HepG2 (cell line): ENCODE results near the gene ARL15. TPM values are rescaled to one million over a fixed set of nuclear protein-coding genes. Genes with fewer than 3 reads are reported as not detected.

Experiments
- ATAC-seq: fragments of 200-7000 bp; cut with Tn5 transposase; 3 replicates; pipeline ENCODE4 v1.9.1; 2020; ENCODE audit warnings: mild to moderate bottlenecking, moderate library complexity
- BruUV-seq: library from RNA; stranded (reverse); fragments of 400-500 nt; replicated peaks from 2 replicates; lab custom pipeline; 2021; lab: Mats Ljungman, UMichigan
- CTCF ChIA-PET: fragments of 300-600 bp; formaldehyde crosslinking; extraction: SDS; loops from one replicate; lab custom pipeline; 2021; ENCODE audit warnings: low total read pairs, inconsistent platforms, low intra/inter-chr PET ratio; lab: Yijun Ruan, JAX
- POLR2A ChIA-PET: fragments of 350-600 bp; sonication (Branson Sonifier 250); formaldehyde crosslinking; loops from one replicate; lab custom pipeline; 2020; ENCODE audit warnings: antibody characterized with exemption, inconsistent platforms; lab: Yijun Ruan, JAX
- DNase-seq: peaks from one replicate; pipeline ENCODE4 v3.0.0-alpha.2; 2015; ENCODE audit warnings: low spot score
- FAIRE-seq: peaks from 3 replicates; lab custom pipeline; 2011; peaks lifted over from hg19 to GRCh38; lab: Jason Lieb, UNC
- H2AFZ ChIP-seq: one replicate; pipeline ENCODE4 v1.6.1; 2011; ENCODE audit warnings: low read length, inconsistent platforms
- H3K27ac ChIP-seq: fragments of 300-600 bp; 3 replicates; pipeline ENCODE4 v1.8.0; 2011; ENCODE audit warnings: mixed run types, mild to moderate bottlenecking, mixed read lengths, low read length, inconsistent platforms; ENCODE audit not compliant: insufficient read depth; ENCODE audit errors: extremely low read length
- H3K27me3 ChIP-seq, 2 experiments: fragments of 200-600 bp in 1 of 2; 2 replicates in 1 of 2; 3 replicates in 1 of 2; pipeline versions ENCODE4 v1.6.0 to v1.8.0; 2011; ENCODE audit warnings: low read length in 2 of 2, mild to moderate bottlenecking in 2 of 2, moderate library complexity in 2 of 2, inconsistent platforms in 1 of 2; ENCODE audit not compliant: insufficient read depth in 2 of 2, control insufficient read depth in 1 of 2
- H3K36me3 ChIP-seq, 2 experiments: fragments of 200-600 bp in 1 of 2; replicated peaks in 1 of 2; 2 replicates in 1 of 2; 3 replicates in 1 of 2; pipeline versions ENCODE4 v1.5.1 to v1.8.0; 2011; ENCODE audit warnings: low read length in 2 of 2, inconsistent platforms in 1 of 2; ENCODE audit not compliant: insufficient read depth in 2 of 2, control insufficient read depth in 1 of 2
- H3K4me1 ChIP-seq: 2 replicates; pipeline ENCODE4 v1.5.1; 2012; ENCODE audit warnings: low read length, inconsistent platforms; ENCODE audit not compliant: insufficient read depth
- H3K4me2 ChIP-seq: 2 replicates; pipeline ENCODE4 v1.6.0; 2011; ENCODE audit warnings: low read depth, low read length, inconsistent platforms
- H3K4me3 ChIP-seq, 3 experiments: fragments of 200-600 bp in 1 of 3; sonication (generic), shearing (Covaris generic) in 1 of 3; replicated peaks in 1 of 3; 2 replicates each; pipeline ENCODE4 v1.5.1; 2011 to 2016; ENCODE audit warnings: low read length in 3 of 3, inconsistent platforms in 2 of 3, low read depth in 2 of 3, mild to moderate bottlenecking in 2 of 3, control low read depth in 1 of 3, mixed read lengths in 1 of 3; ENCODE audit not compliant: insufficient read depth in 1 of 3
- H3K79me2 ChIP-seq: one replicate; pipeline ENCODE4 v1.6.1; 2011; ENCODE audit warnings: low read length, inconsistent platforms; ENCODE audit not compliant: insufficient read depth
- H3K9ac ChIP-seq: 2 replicates; pipeline ENCODE4 v1.6.0; 2011; ENCODE audit warnings: mild to moderate bottlenecking, low read depth, low read length, inconsistent platforms; ENCODE audit not compliant: insufficient read depth
- H3K9me3 ChIP-seq: 2 replicates; pipeline ENCODE4 v1.5.1; 2012; ENCODE audit warnings: mild to moderate bottlenecking, low read length
- H4K20me1 ChIP-seq: 2 replicates; pipeline ENCODE4 v1.6.0; 2011; ENCODE audit warnings: inconsistent platforms, mild to moderate bottlenecking, low read length, moderate library complexity; ENCODE audit not compliant: insufficient read depth
- CHCHD3 ChIP-seq: sonication (generic); formaldehyde crosslinking; IDR thresholded peaks from 2 replicates; pipeline ENCODE4 v1.8.0; 2022; ENCODE audit warnings: mild to moderate bottlenecking, missing genetic modification reagents, moderate library complexity
- FOXO1 ChIP-seq: sonication (generic); formaldehyde crosslinking; IDR thresholded peaks from 2 replicates; pipeline ENCODE4 v1.4.0; 2020; ENCODE audit warnings: missing genetic modification reagents
- FOXO4 ChIP-seq: sonication (generic); formaldehyde crosslinking; conservative IDR thresholded peaks from 2 replicates; pipeline ENCODE4 v1.8.1; 2023; ENCODE audit warnings: missing genetic modification reagents
- IRX3 ChIP-seq: sonication (generic); formaldehyde crosslinking; IDR thresholded peaks from 2 replicates; pipeline ENCODE4 v1.8.1; 2023; ENCODE audit warnings: mild to moderate bottlenecking, low read depth, missing genetic modification reagents, borderline replicate concordance
- NR0B2 ChIP-seq: sonication (generic); formaldehyde crosslinking; IDR thresholded peaks from 2 replicates; pipeline ENCODE4 v1.4.0; 2020; ENCODE audit warnings: mild to moderate bottlenecking, missing genetic modification reagents
- PRDM10 ChIP-seq: sonication (generic); formaldehyde crosslinking; IDR thresholded peaks from 2 replicates; pipeline ENCODE4 v1.4.0; 2020; ENCODE audit warnings: low read depth, missing genetic modification reagents
- SNAPC2 ChIP-seq: sonication (generic); formaldehyde crosslinking; IDR thresholded peaks from 2 replicates; pipeline ENCODE4 v1.8.1; 2022; ENCODE audit warnings: mild to moderate bottlenecking, missing genetic modification reagents
- ZFAT ChIP-seq: sonication (generic); formaldehyde crosslinking; conservative IDR thresholded peaks from 2 replicates; pipeline ENCODE4 v1.8.1; 2023; ENCODE audit warnings: missing genetic modification reagents, inconsistent platforms
- ZFP36L1 ChIP-seq: sonication (generic); formaldehyde crosslinking; IDR thresholded peaks from 2 replicates; pipeline ENCODE4 v1.8.0; 2022; ENCODE audit warnings: mild to moderate bottlenecking, missing genetic modification reagents, moderate library complexity
- ZGPAT ChIP-seq: IDR thresholded peaks from 2 replicates; pipeline ENCODE4 v1.6.1; 2016; ENCODE audit warnings: mild to moderate bottlenecking
- ZNF501 ChIP-seq: sonication (generic); formaldehyde crosslinking; IDR thresholded peaks from 2 replicates; pipeline ENCODE4 v1.5.1; 2020; ENCODE audit warnings: mild to moderate bottlenecking, moderate library complexity, missing genetic modification reagents
- ZNF747 ChIP-seq: sonication (generic); formaldehyde crosslinking; IDR thresholded peaks from 2 replicates; pipeline ENCODE4 v1.8.1; 2023; ENCODE audit warnings: missing genetic modification reagents, mild to moderate bottlenecking, borderline replicate concordance
- ZNF780A ChIP-seq: sonication (generic); formaldehyde crosslinking; IDR thresholded peaks from 2 replicates; pipeline ENCODE4 v1.8.0; 2022; ENCODE audit warnings: mild to moderate bottlenecking, missing genetic modification reagents, moderate library complexity
- ZSCAN29 ChIP-seq: sonication (generic); formaldehyde crosslinking; conservative IDR thresholded peaks from 2 replicates; pipeline ENCODE4 v1.4.0; 2020; ENCODE audit warnings: mild to moderate bottlenecking, missing genetic modification reagents
- ZXDC ChIP-seq: sonication (generic); formaldehyde crosslinking; IDR thresholded peaks from 2 replicates; pipeline ENCODE4 v1.5.0; 2020; ENCODE audit warnings: mild to moderate bottlenecking, missing genetic modification reagents
- WGBS: methylation state at CpG from one replicate; pipeline ENCODE4 v1.1.6; 2017; ENCODE audit warnings: low lambda C conversion rate; 5-methylcytosine and 5-hydroxymethylcytosine counted together
- in situ Hi-C: cut with HindIII; loops from 2 replicates; pipeline ENCODE4 v1.10.0; 2017; ENCODE audit warnings: low pct_unique_long_range_greater_than_20kb; ENCODE audit not compliant: extremely low pct_ligation_motif_present
- intact Hi-C: fragments of 100-400 bp; cut with micrococcal nuclease; formaldehyde crosslinking; loops from one replicate; pipeline ENCODE4 v1.10.0; 2022; ENCODE audit not compliant: unreplicated experiment
- polyA plus RNA-seq, 8 experiments: library from polyadenylated mRNA; depleted of rRNA in 3 of 8; stranded (reverse) in 7 of 8; unstranded in 1 of 8; fragments of >200 nt; fragmentation: Illumina TruSeq in 4 of 8; extraction: Trizol in 4 of 8; gene quantifications; 2 replicates each; pipeline versions ENCODE4 v1.2.1 to v1.2.3, GENCODE V29; 2011 to 2016; ENCODE audit warnings: low read depth in 4 of 8, missing spikeins in 1 of 8, mixed read lengths in 1 of 8; ENCODE audit not compliant: insufficient read depth in 1 of 8
- total RNA-seq, 5 experiments: library from RNA; depleted of rRNA; stranded (reverse); fragments of >200 nt; fragmentation: Illumina TruSeq; extraction: Trizol; gene quantifications; 2 replicates each; pipeline ENCODE4 v1.2.3, GENCODE V29; 2016; ENCODE audit warnings: low read depth in 1 of 5

The ARL15 gene
- total and polyA plus RNA-seq, 2 of the 13 experiments (the other 11 are each of a cell fraction or from before 2014, with no cell fraction given), result 2.5 to 7.7 TPM

- Histone ChIP-seq H3K9me3 (no peaks in the 10 kb centered on the region), H3K27ac (no peak overlapping the region), H3K9ac (no peak overlapping the region), H3K79me2 (no peaks in the 10 kb centered on the region), H4K20me1 (no peaks in the 10 kb centered on the region), H3K4me2 (no peak overlapping the region), H3K4me3 (no peak overlapping the region), H2AFZ (no peak overlapping the region), H3K36me3 (no peaks in the 10 kb centered on the region), H3K4me1 (no peaks in the 10 kb centered on the region), H3K27me3 (no peaks in the 10 kb centered on the region)
- ChIA-PET CTCF (no interaction called here), POLR2A (no interaction called here)
- no peak for ATAC-seq
- DNase-seq, result no peak
- BruUV-seq, result no TSS peak
- no peak for FAIRE-seq
- in situ Hi-C loops, result no loop called here
- 53% methylated on average over 2 of the region's 2 CpGs for WGBS
- intact Hi-C loops, result no loop called here
- TF ChIP-seq ZFP36L1 (no peak), NR0B2 (no peak), CHCHD3 (CRISPR knock-in tag) (no peak), ZNF747 (CRISPR knock-in tag) (no peak), ZSCAN29 (CRISPR knock-in tag) (no peak), ZFAT (CRISPR knock-in tag) (no peak), ZXDC (CRISPR knock-in tag) (no peak), FOXO4 (CRISPR knock-in tag) (no peak), PRDM10 (CRISPR knock-in tag) (no peak), IRX3 (CRISPR knock-in tag) (no peak), ZNF501 (no peak), SNAPC2 (CRISPR knock-in tag) (no peak), ZNF780A (CRISPR knock-in tag) (no peak), ZGPAT (no peak), FOXO1 (no peak)
These were observed 192.4 kb downstream of the ARL15 start for GRCh38 chr5:54117957-54118356.
